ENCODE results near the gene TMEM272. TPM values are rescaled to one million over a fixed set of nuclear protein-coding genes. Genes with fewer than 3 reads are reported as not detected.
A peak's percentile ranks its signal among the peaks of the same experiment; 100 is the strongest.

Gene TMEM272
- total RNA-seq, 2 donors from 2014 or later = 0.68 to 1.4 TPM

GRCh38 chr13:51814825-51815650 is 29.9 kb downstream of the TMEM272 start:
- intact Hi-C loops (cut with DNase I) = loop anchor here in 1 of 2 donors (1.0 to 10.0 kb wide), 2 partner anchors 15 to 310 kb away; partner anchors contain the start of gene NEK5

GRCh38 chr13:51814071-51814470 is 30.9 kb downstream of the TMEM272 start:
- intact Hi-C loops (cut with DNase I) = loop anchor here in 1 of 2 donors (10.0 kb wide), 1 partner anchor 311 kb away; the partner anchor contains the start of gene NEK5
- DNase-seq = no peak
- no peak for ATAC-seq

More at GRCh38 chr13:51814825-51815650, 29.9 kb downstream of the TMEM272 start:
- ATAC-seq (peak; percentile 66 to 67), DNase-seq (peak; percentile 56)

GRCh38 chr13:51811920-51812451 is 33.0 kb downstream of the TMEM272 start:
- DNase-seq = no peak
- intact Hi-C loops (cut with DNase I) = loop anchor here in 1 of 2 donors (10.0 kb wide), 1 partner anchor 313 kb away; the partner anchor contains the start of gene NEK5
- peak in 1 of 2 donors; percentile 15 for ATAC-seq

GRCh38 chr13:51811046-51811445 is 33.9 kb downstream of the TMEM272 start:
- ATAC-seq = no peak
- intact Hi-C loops (cut with DNase I) = loop anchor here in 1 of 2 donors (10.0 kb wide), 1 partner anchor 314 kb away; the partner anchor contains the start of gene NEK5
- no peak for DNase-seq

- no peak for ATAC-seq
Measured at GRCh38 chr13:51808811-51809210, 36.2 kb downstream of the TMEM272 start.

GRCh38 chr13:51807041-51807440 is 37.9 kb downstream of the TMEM272 start:
- no peak for DNase-seq
- ATAC-seq = no peak
- intact Hi-C loops (cut with DNase I) = no loop called here

More at GRCh38 chr13:51808811-51809210, 36.2 kb downstream of the TMEM272 start:
- intact Hi-C loops (cut with DNase I) = no loop called here
- no peak for DNase-seq

- DNase-seq (no peak), ATAC-seq (no peak)
- intact Hi-C loops (cut with DNase I) = no loop called here
Measured at GRCh38 chr13:51806566-51806965, 38.4 kb downstream of the TMEM272 start.

GRCh38 chr13:51805925-51806324 is 39.1 kb downstream of the TMEM272 start:
- ATAC-seq (no peak), DNase-seq (no peak)
- intact Hi-C loops (cut with DNase I) = no loop called here

- DNase-seq = no peak
- ATAC-seq = no peak
- intact Hi-C loops (cut with DNase I) = no loop called here
Measured at GRCh38 chr13:51805313-51805712, 39.7 kb downstream of the TMEM272 start.

GRCh38 chr13:51804295-51805172 is 40.4 kb downstream of the TMEM272 start:
- ATAC-seq (no peak), DNase-seq (peak; percentile 50)
- intact Hi-C loops (cut with DNase I) = no loop called here

GRCh38 chr13:51803422-51804294 is 41.3 kb downstream of the TMEM272 start, which contains the start of gene DHRS12:
Gene DHRS12 (minus strand): TSS chr13:51804163. CDS start chr13:51799659, 4,504 bp downstream.
- peak; percentile 93 for DNase-seq
- peak; percentile 91 to 92 for ATAC-seq
- intact Hi-C loops (cut with DNase I) = loop anchor here in 1 of 2 donors (2.0 kb wide), 1 partner anchor 351 kb away; the partner anchor contains the start of gene INTS6

- ATAC-seq (peak in 1 of 2 donors; percentile 0), DNase-seq (no peak)
- intact Hi-C loops (cut with DNase I) = loop anchor here in 1 of 2 donors (2.0 kb wide), 1 partner anchor 350 kb away; the partner anchor contains the start of gene INTS6
Measured at GRCh38 chr13:51802631-51803418, 42.2 kb downstream of the TMEM272 start.

GRCh38 chr13:51801631-51802099 is 43.3 kb downstream of the TMEM272 start:
- intact Hi-C loops (cut with DNase I) = loop anchor here in 1 of 2 donors (2.0 kb wide), 1 partner anchor 349 kb away; the partner anchor contains the start of gene INTS6
- peak; percentile 85 for DNase-seq
- peak; percentile 10 to 18 for ATAC-seq

GRCh38 chr13:51800486-51800885 is 44.5 kb downstream of the TMEM272 start:
- intact Hi-C loops (cut with DNase I) = no loop called here
- ATAC-seq (no peak), DNase-seq (no peak)

GRCh38 chr13:51799261-51799660 is 45.7 kb downstream of the TMEM272 start:
- intact Hi-C loops (cut with DNase I) = loop anchor here in 1 of 2 donors (5.0 to 10.0 kb wide), 2 partner anchors 212 to 674 kb away; no protein-coding TSS in a partner anchor
- DNase-seq = no peak
- ATAC-seq = no peak

- peak; percentile 46 for DNase-seq
- peak in 1 of 2 donors; percentile 13 for ATAC-seq
- intact Hi-C loops (cut with DNase I) = loop anchor here in 1 of 2 donors (5.0 to 10.0 kb wide), 2 partner anchors 211 to 673 kb away; no protein-coding TSS in a partner anchor
Measured at GRCh38 chr13:51797664-51798488, 47.1 kb downstream of the TMEM272 start.
